WTC11 (cell line): ENCODE results near the gene TRMT10C. TPM values are rescaled to one million over a fixed set of nuclear protein-coding genes. Genes with fewer than 3 reads are reported as not detected.

Experiments used
- ATAC-seq: fragments of 200-7000 bp; cut with Tn5 transposase; 2 replicates; pipeline ENCODE4 v1.10.0; 2021; ENCODE audit warnings: mild to moderate bottlenecking, moderate library complexity
- CTCF ChIA-PET: fragments of 300-600 bp; sonication (Branson Sonifier 250); formaldehyde crosslinking; loops from one replicate; lab custom pipeline; 2021; ENCODE audit warnings: antibody characterized with exemption; lab: Charles Lee
- POLR2A ChIA-PET: fragments of 350-600 bp; sonication (Branson Sonifier 250); formaldehyde crosslinking; loops from one replicate; lab custom pipeline; 2021; ENCODE audit warnings: antibody characterized with exemption; lab: Charles Lee
- DNase-seq: peaks from one replicate; pipeline ENCODE4 v3.0.0; 2021; ENCODE audit warnings: low spot score
- H3K27ac Mint-ChIP-seq: 2 replicates; pipeline ENCODE4 v1.8.0; 2021; ENCODE audit warnings: mixed read lengths
- H3K27me3 Mint-ChIP-seq: 2 replicates; pipeline ENCODE4 v1.8.0; 2021; ENCODE audit warnings: low read depth, mild to moderate bottlenecking, moderate library complexity, mixed read lengths
- H3K36me3 Mint-ChIP-seq: 2 replicates; pipeline ENCODE4 v1.8.0; 2021; ENCODE audit warnings: mixed read lengths
- H3K4me1 Mint-ChIP-seq: 2 replicates; pipeline ENCODE4 v1.8.0; 2022; ENCODE audit warnings: mixed read lengths
- H3K4me3 Mint-ChIP-seq: 2 replicates; pipeline ENCODE4 v1.8.0; 2021; ENCODE audit warnings: mild to moderate bottlenecking, moderate library complexity, mixed read lengths
- H3K9me3 Mint-ChIP-seq: 2 replicates; pipeline ENCODE4 v1.8.0; 2021; ENCODE audit warnings: mixed read lengths
- JAZF1 ChIP-seq: fragments of 250-450 bp; sonication (Bioruptor Pico); IDR thresholded peaks from 2 replicates; pipeline ENCODE4 v1.9.0; 2021; ENCODE audit warnings: moderate library complexity, mild to moderate bottlenecking, inconsistent platforms
- KAT7 ChIP-seq: sonication (generic); formaldehyde crosslinking; IDR thresholded peaks from 2 replicates; pipeline ENCODE4 v1.8.1; 2023; ENCODE audit warnings: missing genetic modification reagents, mild to moderate bottlenecking, borderline replicate concordance
- MYBL2 ChIP-seq: sonication (generic); formaldehyde crosslinking; IDR thresholded peaks from 2 replicates; pipeline ENCODE4 v1.8.1; 2023; ENCODE audit warnings: mild to moderate bottlenecking, moderate library complexity, missing genetic modification reagents
- NFYB ChIP-seq: sonication (generic); formaldehyde crosslinking; conservative IDR thresholded peaks from 2 replicates; pipeline ENCODE4 v1.8.0; 2022; ENCODE audit warnings: low read depth, missing genetic modification reagents
- NR3C1 ChIP-seq: sonication (generic); formaldehyde crosslinking; conservative IDR thresholded peaks from 2 replicates; pipeline ENCODE4 v1.8.1; 2023; ENCODE audit warnings: low read depth, mild to moderate bottlenecking, missing genetic modification reagents
- PRRX2 ChIP-seq: fragments of 250-450 bp; sonication (Bioruptor Pico); IDR thresholded peaks from 2 replicates; pipeline ENCODE4 v1.8.0; 2021; ENCODE audit warnings: mild to moderate bottlenecking
- SMAD3 ChIP-seq: sonication (generic); formaldehyde crosslinking; IDR thresholded peaks from 2 replicates; pipeline ENCODE4 v1.8.0; 2022; ENCODE audit warnings: missing genetic modification reagents, mild to moderate bottlenecking, borderline replicate concordance
- SP1 ChIP-seq: sonication (generic); formaldehyde crosslinking; conservative IDR thresholded peaks from 2 replicates; pipeline ENCODE4 v1.8.1; 2022; ENCODE audit warnings: missing genetic modification reagents
- ZNF232 ChIP-seq: sonication (generic); formaldehyde crosslinking; IDR thresholded peaks from 2 replicates; pipeline ENCODE4 v1.8.0; 2022; ENCODE audit warnings: mild to moderate bottlenecking, missing genetic modification reagents
- ZNF396 ChIP-seq: fragments of 250-450 bp; sonication (Bioruptor Pico); IDR thresholded peaks from 2 replicates; pipeline ENCODE4 v1.8.0; 2021; ENCODE audit warnings: mild to moderate bottlenecking, moderate library complexity, borderline replicate concordance
- total RNA-seq: library from RNA; stranded (reverse); gene quantifications from 3 replicates; pipeline ENCODE4 v1.2.3, GENCODE V29; 2021
- TF ChIP-seq, protein P1 (sequence below): sonication (generic); formaldehyde crosslinking; conservative IDR thresholded peaks from 2 replicates; pipeline ENCODE4 v1.8.1; 2023; ENCODE audit warnings: mild to moderate bottlenecking, low read depth, missing genetic modification reagents, moderate library complexity
- TF ChIP-seq, protein P2 (sequence below): sonication (generic); formaldehyde crosslinking; IDR thresholded peaks from 2 replicates; pipeline ENCODE4 v1.8.1; 2022; ENCODE audit warnings: missing genetic modification reagents, borderline replicate concordance
- TF ChIP-seq, protein P3 (sequence below): sonication (generic); formaldehyde crosslinking; IDR thresholded peaks from 2 replicates; pipeline ENCODE4 v1.8.0; 2023; ENCODE audit warnings: missing genetic modification reagents, mild to moderate bottlenecking, borderline replicate concordance
- TF ChIP-seq, protein P4 (sequence below): sonication (generic); formaldehyde crosslinking; IDR thresholded peaks from 2 replicates; pipeline ENCODE4 v1.8.0; 2022; ENCODE audit warnings: mild to moderate bottlenecking, missing genetic modification reagents
- TF ChIP-seq, protein P5 (sequence below): sonication (generic); formaldehyde crosslinking; IDR thresholded peaks from 2 replicates; pipeline ENCODE4 v1.8.1; 2023; ENCODE audit warnings: mild to moderate bottlenecking, moderate library complexity, missing genetic modification reagents

TRMT10C gene
- total RNA-seq, 1 experiment from 2014 or later: 41.7 TPM

DNA sequence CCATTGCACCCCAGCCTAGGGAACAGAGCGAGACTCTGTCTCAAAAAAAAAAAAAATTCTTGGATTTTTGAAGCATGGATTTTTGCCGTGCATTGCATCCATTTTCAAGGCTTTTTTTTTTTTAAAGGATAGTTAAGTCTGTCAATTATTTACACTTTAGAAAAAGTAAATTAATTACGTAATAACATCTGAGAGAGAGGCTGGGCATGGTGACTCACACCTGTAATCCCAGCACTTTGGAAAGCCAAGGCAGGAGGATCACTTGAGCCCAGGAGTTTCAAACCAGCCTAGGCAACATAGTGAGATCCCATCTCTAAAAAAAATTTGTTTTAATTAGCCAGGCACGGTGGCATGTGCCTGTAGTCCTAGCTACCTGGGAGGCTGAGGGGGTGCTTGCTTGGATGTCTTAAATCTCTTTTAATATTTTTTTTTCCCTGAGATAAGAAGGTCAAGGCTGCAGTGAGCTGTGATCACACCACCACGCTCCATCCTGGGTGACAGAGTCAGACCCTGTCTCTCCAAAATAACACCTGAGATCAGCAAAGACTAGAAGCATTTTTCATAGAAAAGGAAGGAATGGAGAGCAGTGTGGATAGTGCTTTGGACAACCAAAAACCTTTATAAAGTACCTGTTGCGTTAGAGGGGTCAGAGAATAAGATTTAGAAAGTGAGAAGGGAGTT is 41.8 kb upstream of the TRMT10C start (continued):
- TF ChIP-seq, protein P1, sequence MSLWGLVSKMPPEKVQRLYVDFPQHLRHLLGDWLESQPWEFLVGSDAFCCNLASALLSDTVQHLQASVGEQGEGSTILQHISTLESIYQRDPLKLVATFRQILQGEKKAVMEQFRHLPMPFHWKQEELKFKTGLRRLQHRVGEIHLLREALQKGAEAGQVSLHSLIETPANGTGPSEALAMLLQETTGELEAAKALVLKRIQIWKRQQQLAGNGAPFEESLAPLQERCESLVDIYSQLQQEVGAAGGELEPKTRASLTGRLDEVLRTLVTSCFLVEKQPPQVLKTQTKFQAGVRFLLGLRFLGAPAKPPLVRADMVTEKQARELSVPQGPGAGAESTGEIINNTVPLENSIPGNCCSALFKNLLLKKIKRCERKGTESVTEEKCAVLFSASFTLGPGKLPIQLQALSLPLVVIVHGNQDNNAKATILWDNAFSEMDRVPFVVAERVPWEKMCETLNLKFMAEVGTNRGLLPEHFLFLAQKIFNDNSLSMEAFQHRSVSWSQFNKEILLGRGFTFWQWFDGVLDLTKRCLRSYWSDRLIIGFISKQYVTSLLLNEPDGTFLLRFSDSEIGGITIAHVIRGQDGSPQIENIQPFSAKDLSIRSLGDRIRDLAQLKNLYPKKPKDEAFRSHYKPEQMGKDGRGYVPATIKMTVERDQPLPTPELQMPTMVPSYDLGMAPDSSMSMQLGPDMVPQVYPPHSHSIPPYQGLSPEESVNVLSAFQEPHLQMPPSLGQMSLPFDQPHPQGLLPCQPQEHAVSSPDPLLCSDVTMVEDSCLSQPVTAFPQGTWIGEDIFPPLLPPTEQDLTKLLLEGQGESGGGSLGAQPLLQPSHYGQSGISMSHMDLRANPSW (CRISPR knock-in tag): no peak
- no peak for TF ChIP-seq NR3C1 (CRISPR knock-in tag)
- TF ChIP-seq SP1 (CRISPR knock-in tag): no peak
- TF ChIP-seq KAT7 (CRISPR knock-in tag): no peak
- TF ChIP-seq PRRX2 (CRISPR knock-in tag): no peak
- no peak for TF ChIP-seq NFYB (CRISPR knock-in tag)
- TF ChIP-seq, protein P2, sequence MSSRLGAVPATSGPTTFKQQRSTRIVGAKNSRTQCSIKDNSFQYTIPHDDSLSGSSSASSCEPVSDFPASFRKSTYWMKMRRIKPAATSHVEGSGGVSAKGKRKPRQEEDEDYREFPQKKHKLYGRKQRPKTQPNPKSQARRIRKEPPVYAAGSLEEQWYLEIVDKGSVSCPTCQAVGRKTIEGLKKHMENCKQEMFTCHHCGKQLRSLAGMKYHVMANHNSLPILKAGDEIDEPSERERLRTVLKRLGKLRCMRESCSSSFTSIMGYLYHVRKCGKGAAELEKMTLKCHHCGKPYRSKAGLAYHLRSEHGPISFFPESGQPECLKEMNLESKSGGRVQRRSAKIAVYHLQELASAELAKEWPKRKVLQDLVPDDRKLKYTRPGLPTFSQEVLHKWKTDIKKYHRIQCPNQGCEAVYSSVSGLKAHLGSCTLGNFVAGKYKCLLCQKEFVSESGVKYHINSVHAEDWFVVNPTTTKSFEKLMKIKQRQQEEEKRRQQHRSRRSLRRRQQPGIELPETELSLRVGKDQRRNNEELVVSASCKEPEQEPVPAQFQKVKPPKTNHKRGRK: no peak
- TF ChIP-seq, all 79 proteins: peak for 0

DNA sequence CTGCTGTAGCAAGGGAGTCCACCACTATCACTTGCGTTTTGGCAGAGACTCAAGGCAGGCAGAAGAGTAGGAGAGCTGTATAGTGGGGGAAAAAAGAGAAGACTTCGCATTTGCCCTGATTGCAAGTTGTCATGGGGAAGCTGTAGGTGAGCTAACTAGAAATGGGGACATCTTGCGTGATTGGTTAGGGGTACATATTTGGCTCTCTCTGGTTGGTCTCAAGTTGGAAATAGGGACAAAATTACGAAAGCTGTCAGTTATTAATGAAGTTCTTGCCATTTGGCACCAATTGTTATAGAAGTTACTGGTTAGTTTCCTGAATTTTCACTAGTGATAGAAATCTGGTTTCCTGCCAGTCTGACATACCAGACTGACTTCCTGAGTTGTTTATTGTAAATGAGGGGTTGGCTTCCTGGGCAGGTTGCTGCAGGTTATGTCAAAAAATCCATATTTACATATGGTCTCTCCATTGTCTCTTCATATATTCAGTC is 40.4 kb upstream of the TRMT10C start:
- Mint-ChIP-seq H3K27ac (no peak overlapping the region), H3K36me3 (peaks cover 15% of the 10 kb centered on the region), H3K4me3 (no peak overlapping the region), H3K9me3 (peaks cover 18% of the 10 kb centered on the region), H3K27me3 (peaks cover 3% of the 10 kb centered on the region; the same call in 1 of the 2 replicates), H3K4me1 (peaks cover 25% of the 10 kb centered on the region)
- ATAC-seq (no peak), DNase-seq (no peak)
- CTCF ChIA-PET: interaction anchor here (1.2 kb wide), 1 partner anchor 52 kb away, joined by 6 read pairs; the partner anchor contains the start of gene PCNP
- TF ChIP-seq, protein P3, sequence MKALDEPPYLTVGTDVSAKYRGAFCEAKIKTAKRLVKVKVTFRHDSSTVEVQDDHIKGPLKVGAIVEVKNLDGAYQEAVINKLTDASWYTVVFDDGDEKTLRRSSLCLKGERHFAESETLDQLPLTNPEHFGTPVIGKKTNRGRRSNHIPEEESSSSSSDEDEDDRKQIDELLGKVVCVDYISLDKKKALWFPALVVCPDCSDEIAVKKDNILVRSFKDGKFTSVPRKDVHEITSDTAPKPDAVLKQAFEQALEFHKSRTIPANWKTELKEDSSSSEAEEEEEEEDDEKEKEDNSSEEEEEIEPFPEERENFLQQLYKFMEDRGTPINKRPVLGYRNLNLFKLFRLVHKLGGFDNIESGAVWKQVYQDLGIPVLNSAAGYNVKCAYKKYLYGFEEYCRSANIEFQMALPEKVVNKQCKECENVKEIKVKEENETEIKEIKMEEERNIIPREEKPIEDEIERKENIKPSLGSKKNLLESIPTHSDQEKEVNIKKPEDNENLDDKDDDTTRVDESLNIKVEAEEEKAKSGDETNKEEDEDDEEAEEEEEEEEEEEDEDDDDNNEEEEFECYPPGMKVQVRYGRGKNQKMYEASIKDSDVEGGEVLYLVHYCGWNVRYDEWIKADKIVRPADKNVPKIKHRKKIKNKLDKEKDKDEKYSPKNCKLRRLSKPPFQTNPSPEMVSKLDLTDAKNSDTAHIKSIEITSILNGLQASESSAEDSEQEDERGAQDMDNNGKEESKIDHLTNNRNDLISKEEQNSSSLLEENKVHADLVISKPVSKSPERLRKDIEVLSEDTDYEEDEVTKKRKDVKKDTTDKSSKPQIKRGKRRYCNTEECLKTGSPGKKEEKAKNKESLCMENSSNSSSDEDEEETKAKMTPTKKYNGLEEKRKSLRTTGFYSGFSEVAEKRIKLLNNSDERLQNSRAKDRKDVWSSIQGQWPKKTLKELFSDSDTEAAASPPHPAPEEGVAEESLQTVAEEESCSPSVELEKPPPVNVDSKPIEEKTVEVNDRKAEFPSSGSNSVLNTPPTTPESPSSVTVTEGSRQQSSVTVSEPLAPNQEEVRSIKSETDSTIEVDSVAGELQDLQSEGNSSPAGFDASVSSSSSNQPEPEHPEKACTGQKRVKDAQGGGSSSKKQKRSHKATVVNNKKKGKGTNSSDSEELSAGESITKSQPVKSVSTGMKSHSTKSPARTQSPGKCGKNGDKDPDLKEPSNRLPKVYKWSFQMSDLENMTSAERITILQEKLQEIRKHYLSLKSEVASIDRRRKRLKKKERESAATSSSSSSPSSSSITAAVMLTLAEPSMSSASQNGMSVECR (CRISPR knock-in tag): no peak
- TF ChIP-seq SMAD3 (CRISPR knock-in tag) (no peak), ZNF396 (CRISPR knock-in tag) (no peak), ZNF232 (CRISPR knock-in tag) (no peak), MYBL2 (CRISPR knock-in tag) (no peak), JAZF1 (CRISPR knock-in tag) (no peak)
- TF ChIP-seq, protein P4, sequence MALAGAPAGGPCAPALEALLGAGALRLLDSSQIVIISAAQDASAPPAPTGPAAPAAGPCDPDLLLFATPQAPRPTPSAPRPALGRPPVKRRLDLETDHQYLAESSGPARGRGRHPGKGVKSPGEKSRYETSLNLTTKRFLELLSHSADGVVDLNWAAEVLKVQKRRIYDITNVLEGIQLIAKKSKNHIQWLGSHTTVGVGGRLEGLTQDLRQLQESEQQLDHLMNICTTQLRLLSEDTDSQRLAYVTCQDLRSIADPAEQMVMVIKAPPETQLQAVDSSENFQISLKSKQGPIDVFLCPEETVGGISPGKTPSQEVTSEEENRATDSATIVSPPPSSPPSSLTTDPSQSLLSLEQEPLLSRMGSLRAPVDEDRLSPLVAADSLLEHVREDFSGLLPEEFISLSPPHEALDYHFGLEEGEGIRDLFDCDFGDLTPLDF (CRISPR knock-in tag): no peak
- TF ChIP-seq, protein P5, sequence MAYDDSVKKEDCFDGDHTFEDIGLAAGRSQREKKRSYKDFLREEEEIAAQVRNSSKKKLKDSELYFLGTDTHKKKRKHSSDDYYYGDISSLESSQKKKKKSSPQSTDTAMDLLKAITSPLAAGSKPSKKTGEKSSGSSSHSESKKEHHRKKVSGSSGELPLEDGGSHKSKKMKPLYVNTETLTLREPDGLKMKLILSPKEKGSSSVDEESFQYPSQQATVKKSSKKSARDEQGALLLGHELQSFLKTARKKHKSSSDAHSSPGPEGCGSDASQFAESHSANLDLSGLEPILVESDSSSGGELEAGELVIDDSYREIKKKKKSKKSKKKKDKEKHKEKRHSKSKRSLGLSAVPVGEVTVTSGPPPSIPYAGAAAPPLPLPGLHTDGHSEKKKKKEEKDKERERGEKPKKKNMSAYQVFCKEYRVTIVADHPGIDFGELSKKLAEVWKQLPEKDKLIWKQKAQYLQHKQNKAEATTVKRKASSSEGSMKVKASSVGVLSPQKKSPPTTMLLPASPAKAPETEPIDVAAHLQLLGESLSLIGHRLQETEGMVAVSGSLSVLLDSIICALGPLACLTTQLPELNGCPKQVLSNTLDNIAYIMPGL (CRISPR knock-in tag): no peak
- POLR2A ChIA-PET: no interaction called here
